ENCODE data around the gene MTMR2.
A peak's percentile ranks its signal among the peaks of the same experiment; 100 is the strongest.

The MTMR2 gene

DNA sequence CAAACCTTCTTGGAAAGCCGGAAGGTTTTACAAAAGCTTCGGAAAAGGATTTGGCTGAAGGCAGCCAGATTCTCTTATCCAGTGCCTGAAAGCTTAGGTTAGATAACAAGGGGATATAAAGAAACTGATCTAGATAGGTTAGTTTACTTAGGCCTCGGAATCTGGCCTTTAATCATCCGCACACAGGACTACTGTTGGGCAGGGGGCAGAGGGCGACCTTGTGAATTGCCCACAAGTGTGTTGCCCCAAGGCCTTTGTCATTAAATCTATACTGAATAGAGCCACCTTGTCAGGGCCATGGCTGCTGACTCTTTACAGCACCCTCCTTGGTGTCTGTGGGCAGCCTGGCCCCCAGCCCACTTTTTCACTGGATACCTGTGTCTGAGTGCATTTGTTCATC lies 9.7 kb upstream of the MTMR2 start:
- WGBS (ENCODE audit: insufficient coverage, insufficient read length) = no CpG with 5 or more reads among the region's 5 CpGs
- no peak for DNase-seq (ENCODE audit: low read depth, low spot score)
- H3K36me3 ChIP-seq (ENCODE audit: control insufficient read depth, insufficient read depth, low read length) = no peaks in the 10 kb centered on the region
- H3K4me1 ChIP-seq (ENCODE audit: control insufficient read depth, insufficient read depth, low read length) = no peaks in the 10 kb centered on the region
- no peaks in the 10 kb centered on the region for H3K9me3 ChIP-seq (ENCODE audit: control insufficient read depth, insufficient read depth, low read length)
- no peak overlapping the region for H3K27ac ChIP-seq (ENCODE audit: low read length)
- no peaks in the 10 kb centered on the region for H3K27me3 ChIP-seq (ENCODE audit: control insufficient read depth, insufficient read depth, low read length)
- H3K4me3 ChIP-seq (ENCODE audit: low read length) = no peak overlapping the region

DNA sequence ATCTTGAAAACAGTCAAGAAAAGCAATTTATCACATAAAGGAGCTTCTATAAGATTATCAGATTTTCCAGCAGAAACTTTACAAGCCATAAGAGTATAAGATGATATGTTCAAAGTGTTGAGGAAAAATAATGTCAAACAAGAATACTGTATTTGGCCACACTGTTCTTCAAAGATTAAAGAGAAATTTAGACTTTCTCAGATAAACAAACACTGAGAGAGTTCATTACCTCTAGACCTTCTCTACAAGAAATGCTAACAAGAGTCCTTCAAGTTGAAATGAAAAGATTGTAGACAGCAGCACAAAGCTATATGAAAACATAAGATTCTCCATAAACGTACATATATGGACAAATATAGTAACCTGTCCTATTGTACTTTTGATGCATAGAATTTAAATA lies 8.0 kb upstream of the MTMR2 start:
- no CpG with 5 or more reads among the region's 1 CpG for WGBS (ENCODE audit: insufficient coverage, insufficient read length)
- Histone ChIP-seq H3K4me3 (ENCODE audit: low read length) (no peak overlapping the region), H3K27me3 (ENCODE audit: control insufficient read depth, insufficient read depth, low read length) (no peaks in the 10 kb centered on the region), H3K9me3 (ENCODE audit: control insufficient read depth, insufficient read depth, low read length) (no peaks in the 10 kb centered on the region), H3K4me1 (ENCODE audit: control insufficient read depth, insufficient read depth, low read length) (no peaks in the 10 kb centered on the region), H3K36me3 (ENCODE audit: control insufficient read depth, insufficient read depth, low read length) (no peaks in the 10 kb centered on the region), H3K27ac (ENCODE audit: low read length) (no peak overlapping the region)
- DNase-seq (ENCODE audit: low read depth, low spot score) = no peak

DNA sequence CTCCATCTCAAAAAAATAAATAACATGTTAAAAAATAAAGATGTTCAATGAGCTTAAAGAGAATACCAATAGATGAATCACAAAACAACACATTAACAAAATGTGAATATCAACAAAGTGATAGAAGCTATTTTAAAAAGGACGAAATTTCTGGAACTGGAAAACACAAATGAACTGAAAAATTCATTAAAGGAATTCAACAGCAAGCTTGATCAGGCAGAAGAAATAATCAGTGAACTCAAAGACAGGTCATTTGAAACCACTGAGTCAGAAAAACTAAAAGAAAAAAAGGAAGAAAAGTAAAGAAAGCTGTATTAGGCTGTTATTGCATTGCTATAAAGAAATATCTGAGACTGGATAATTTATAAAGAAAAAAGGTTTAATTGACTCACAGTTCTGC lies 7.0 kb upstream of the MTMR2 start:
- no peak overlapping the region for H3K27ac ChIP-seq (ENCODE audit: low read length)
- no peaks in the 10 kb centered on the region for H3K36me3 ChIP-seq (ENCODE audit: control insufficient read depth, insufficient read depth, low read length)
- H3K4me1 ChIP-seq (ENCODE audit: control insufficient read depth, insufficient read depth, low read length) = no peaks in the 10 kb centered on the region
- no peaks in the 10 kb centered on the region for H3K9me3 ChIP-seq (ENCODE audit: control insufficient read depth, insufficient read depth, low read length)
- no peak for DNase-seq (ENCODE audit: low read depth, low spot score)
- WGBS (ENCODE audit: insufficient coverage, insufficient read length) = no CpG with 5 or more reads among the region's 1 CpG
- H3K27me3 ChIP-seq (ENCODE audit: control insufficient read depth, insufficient read depth, low read length) = no peaks in the 10 kb centered on the region
- no peak overlapping the region for H3K4me3 ChIP-seq (ENCODE audit: low read length)

DNA sequence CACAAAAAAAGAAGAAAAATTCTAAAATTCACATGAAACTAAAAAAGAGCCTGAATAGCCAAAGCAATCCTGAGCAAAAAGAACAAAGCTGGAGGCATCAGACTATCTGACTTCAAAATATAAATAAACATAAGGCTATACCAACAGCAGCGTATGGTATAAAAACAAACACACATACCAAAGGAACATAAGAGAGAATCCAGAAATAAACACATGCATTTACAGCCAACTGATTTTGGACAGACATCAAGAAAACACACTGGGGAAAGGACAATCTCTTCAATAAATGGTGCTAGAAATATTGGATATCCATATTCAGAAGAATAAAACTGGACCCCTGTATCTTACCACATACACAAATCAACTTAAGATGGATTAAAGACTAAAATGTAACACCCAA lies 2.8 kb upstream of the MTMR2 start:
- Histone ChIP-seq H3K27me3 (ENCODE audit: control insufficient read depth, insufficient read depth, low read length) (no peaks in the 10 kb centered on the region; the same call in 1 of the 2 replicates), H3K27ac (ENCODE audit: low read length) (no peak overlapping the region), H3K36me3 (ENCODE audit: control insufficient read depth, insufficient read depth, low read length) (no peaks in the 10 kb centered on the region), H3K9me3 (ENCODE audit: control insufficient read depth, insufficient read depth, low read length) (no peaks in the 10 kb centered on the region), H3K4me3 (ENCODE audit: low read length) (no peak overlapping the region), H3K4me1 (ENCODE audit: control insufficient read depth, insufficient read depth, low read length) (no peaks in the 10 kb centered on the region)
- no peak for DNase-seq (ENCODE audit: low read depth, low spot score)
- no CpG with 5 or more reads among the region's 1 CpG for WGBS (ENCODE audit: insufficient coverage, insufficient read length)

DNA sequence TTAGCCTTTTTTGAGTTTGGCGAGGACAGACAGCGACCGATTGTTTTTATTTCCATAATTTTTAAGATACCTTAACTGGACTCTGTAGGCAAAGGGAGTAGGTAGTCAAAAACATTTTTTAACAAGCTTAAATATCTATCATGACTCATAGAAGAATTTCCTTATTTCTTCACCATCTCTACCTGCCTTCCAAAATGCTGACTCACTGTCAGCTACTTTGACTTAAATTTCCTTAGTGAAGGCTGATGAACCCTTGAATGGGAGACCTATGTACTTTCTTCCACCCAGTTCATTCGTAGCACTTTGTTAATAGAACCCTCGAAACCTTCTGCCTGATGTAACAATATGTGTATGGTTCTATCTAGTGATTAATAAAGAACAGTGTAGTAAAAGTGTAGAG lies 1.1 kb upstream of the MTMR2 start:
- no peaks in the 10 kb centered on the region; the same call in 1 of the 2 replicates for H3K27me3 ChIP-seq (ENCODE audit: control insufficient read depth, insufficient read depth, low read length)
- no peaks in the 10 kb centered on the region for H3K36me3 ChIP-seq (ENCODE audit: control insufficient read depth, insufficient read depth, low read length)
- H3K4me3 ChIP-seq (ENCODE audit: low read length) = no peak overlapping the region
- no peaks in the 10 kb centered on the region for H3K4me1 ChIP-seq (ENCODE audit: control insufficient read depth, insufficient read depth, low read length)
- WGBS (ENCODE audit: insufficient coverage, insufficient read length) = no CpG with 5 or more reads among the region's 5 CpGs
- no peak for DNase-seq (ENCODE audit: low read depth, low spot score)
- H3K9me3 ChIP-seq (ENCODE audit: control insufficient read depth, insufficient read depth, low read length) = no peaks in the 10 kb centered on the region
- H3K27ac ChIP-seq (ENCODE audit: low read length) = no peak overlapping the region

DNA sequence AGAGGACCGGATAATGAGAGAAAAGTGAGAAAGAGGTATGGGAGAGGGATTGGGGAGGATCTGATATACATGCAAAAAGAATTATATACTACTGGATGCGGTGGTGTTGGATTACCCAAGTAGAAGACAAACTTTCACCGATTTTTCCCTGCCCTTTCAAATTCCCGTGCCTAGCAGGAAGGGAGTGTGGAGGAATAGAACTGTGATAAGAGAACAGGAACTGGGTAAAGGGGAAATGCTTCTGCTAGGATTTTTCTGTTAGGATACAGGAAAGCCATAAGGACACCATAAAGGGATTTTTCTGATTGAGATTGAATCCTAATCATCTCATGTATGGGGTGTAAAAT lies 480 bp upstream of the MTMR2 start:
- Histone ChIP-seq H3K36me3 (ENCODE audit: control insufficient read depth, insufficient read depth, low read length) (no peaks in the 10 kb centered on the region), H3K4me3 (ENCODE audit: low read length) (peak overlapping the region; percentile 47; the same call in 1 of the 2 replicates), H3K27ac (ENCODE audit: low read length) (peak overlapping the region; percentile 9), H3K27me3 (ENCODE audit: control insufficient read depth, insufficient read depth, low read length) (no peaks in the 10 kb centered on the region; the same call in 1 of the 2 replicates), H3K4me1 (ENCODE audit: control insufficient read depth, insufficient read depth, low read length) (no peaks in the 10 kb centered on the region), H3K9me3 (ENCODE audit: control insufficient read depth, insufficient read depth, low read length) (no peaks in the 10 kb centered on the region)
- DNase-seq (ENCODE audit: low read depth, low spot score) = no peak
- 100% methylated on average over 1 of the region's 4 CpGs for WGBS (ENCODE audit: insufficient coverage, insufficient read length)

DNA sequence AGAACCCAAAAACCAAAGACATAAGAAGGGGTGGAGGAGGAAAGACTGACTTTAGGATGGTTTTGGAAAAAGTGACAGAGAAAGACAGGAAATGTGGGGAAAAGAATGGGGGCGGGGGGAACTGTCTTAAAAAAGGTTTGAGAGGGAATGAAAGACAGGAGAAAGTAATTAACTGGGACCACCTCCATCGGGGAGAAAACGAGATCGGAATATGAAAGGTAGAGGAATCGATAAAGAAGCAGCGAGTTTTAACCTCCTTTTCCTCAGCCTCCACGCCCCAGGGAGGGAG lies 524 bp downstream of the MTMR2 start:
- Histone ChIP-seq H3K27me3 (ENCODE audit: control insufficient read depth, insufficient read depth, low read length) (no peaks in the 10 kb centered on the region; the same call in 1 of the 2 replicates), H3K4me3 (ENCODE audit: low read length) (peak overlapping the region; percentile 47), H3K27ac (ENCODE audit: low read length) (no peak overlapping the region), H3K4me1 (ENCODE audit: control insufficient read depth, insufficient read depth, low read length) (no peaks in the 10 kb centered on the region), H3K36me3 (ENCODE audit: control insufficient read depth, insufficient read depth, low read length) (no peaks in the 10 kb centered on the region), H3K9me3 (ENCODE audit: control insufficient read depth, insufficient read depth, low read length) (no peaks in the 10 kb centered on the region)
- DNase-seq (ENCODE audit: low read depth, low spot score) = no peak
- no CpG with 5 or more reads among the region's 7 CpGs for WGBS (ENCODE audit: insufficient coverage, insufficient read length)

DNA sequence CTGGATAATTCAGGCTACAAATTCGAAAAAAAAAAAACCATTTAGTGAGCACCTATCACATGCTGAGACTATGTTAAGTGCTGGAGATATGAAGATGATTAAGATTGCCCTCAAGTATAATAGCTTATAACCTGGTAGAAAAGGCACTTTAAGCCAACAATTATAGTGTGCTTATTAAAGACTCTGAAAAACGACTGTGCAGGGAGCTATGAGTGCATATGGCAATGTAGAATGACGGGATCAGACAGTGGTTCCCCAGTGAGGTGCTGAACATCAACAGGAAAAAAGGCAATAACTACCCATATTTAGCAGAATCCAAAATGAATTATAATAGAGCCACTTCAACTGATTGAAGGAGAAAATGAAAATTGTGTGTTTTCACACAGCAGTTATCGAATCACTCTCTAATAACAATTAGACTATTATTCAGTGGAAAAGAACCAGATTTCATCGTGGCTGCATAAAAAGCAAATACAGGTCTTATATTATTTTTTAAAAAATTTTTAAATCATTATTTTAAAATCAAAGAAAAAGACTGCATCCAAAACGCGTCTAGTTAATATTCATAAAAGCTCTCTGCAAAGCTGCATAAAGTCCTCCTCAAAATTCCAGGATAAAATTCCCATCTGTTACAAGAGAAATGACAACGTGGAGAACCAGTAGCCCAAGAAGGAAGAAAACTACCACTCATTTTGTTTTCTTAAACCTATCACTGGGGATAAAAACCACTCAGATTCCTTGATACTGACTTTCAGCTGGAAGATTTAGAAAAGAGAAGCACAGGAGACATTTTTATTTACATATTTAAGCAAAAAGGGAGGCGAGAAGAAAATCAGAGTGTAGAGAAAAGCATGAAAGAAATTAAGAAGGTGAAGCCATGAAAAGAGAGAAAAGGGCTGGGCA lies 1.1 kb downstream of the MTMR2 start:
- DNase-seq (ENCODE audit: low read depth, low spot score) = no peak
- H3K27me3 ChIP-seq (ENCODE audit: control insufficient read depth, insufficient read depth, low read length) = no peaks in the 10 kb centered on the region; the same call in 1 of the 2 replicates
- no peaks in the 10 kb centered on the region for H3K9me3 ChIP-seq (ENCODE audit: control insufficient read depth, insufficient read depth, low read length)
- 100% methylated on average over 1 of the region's 9 CpGs for WGBS (ENCODE audit: insufficient coverage, insufficient read length)
- no peak overlapping the region for H3K27ac ChIP-seq (ENCODE audit: low read length)
- no peaks in the 10 kb centered on the region for H3K36me3 ChIP-seq (ENCODE audit: control insufficient read depth, insufficient read depth, low read length)
- H3K4me3 ChIP-seq (ENCODE audit: low read length) = peak overlapping the region; percentile 47; the same call in 1 of the 2 replicates
- no peaks in the 10 kb centered on the region for H3K4me1 ChIP-seq (ENCODE audit: control insufficient read depth, insufficient read depth, low read length)

DNA sequence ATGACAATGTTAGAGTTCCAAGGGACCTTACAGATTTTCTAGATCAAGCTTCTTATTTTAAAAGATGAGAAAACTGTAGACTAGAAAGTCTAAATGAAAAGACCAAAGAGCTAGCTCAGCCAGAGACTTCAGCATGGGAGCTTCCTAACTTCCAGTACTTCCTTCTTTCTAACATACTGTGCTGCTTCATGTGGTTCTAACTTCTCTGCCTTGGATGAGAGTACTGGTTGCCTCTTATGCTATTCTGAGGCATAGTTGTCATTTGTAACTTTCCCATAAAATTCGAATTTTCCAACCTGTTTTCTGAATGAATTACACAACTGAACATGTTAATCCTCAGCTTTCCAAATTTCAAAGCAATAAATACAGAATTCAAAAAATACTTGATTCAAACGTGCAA lies 1.8 kb downstream of the MTMR2 start:
- Histone ChIP-seq H3K27ac (ENCODE audit: low read length) (no peak overlapping the region), H3K9me3 (ENCODE audit: control insufficient read depth, insufficient read depth, low read length) (no peaks in the 10 kb centered on the region), H3K4me1 (ENCODE audit: control insufficient read depth, insufficient read depth, low read length) (no peaks in the 10 kb centered on the region), H3K4me3 (ENCODE audit: low read length) (no peak overlapping the region), H3K27me3 (ENCODE audit: control insufficient read depth, insufficient read depth, low read length) (no peaks in the 10 kb centered on the region; the same call in 1 of the 2 replicates), H3K36me3 (ENCODE audit: control insufficient read depth, insufficient read depth, low read length) (no peaks in the 10 kb centered on the region)
- WGBS (ENCODE audit: insufficient coverage, insufficient read length) = no CpG with 5 or more reads among the region's 2 CpGs
- no peak for DNase-seq (ENCODE audit: low read depth, low spot score)

DNA sequence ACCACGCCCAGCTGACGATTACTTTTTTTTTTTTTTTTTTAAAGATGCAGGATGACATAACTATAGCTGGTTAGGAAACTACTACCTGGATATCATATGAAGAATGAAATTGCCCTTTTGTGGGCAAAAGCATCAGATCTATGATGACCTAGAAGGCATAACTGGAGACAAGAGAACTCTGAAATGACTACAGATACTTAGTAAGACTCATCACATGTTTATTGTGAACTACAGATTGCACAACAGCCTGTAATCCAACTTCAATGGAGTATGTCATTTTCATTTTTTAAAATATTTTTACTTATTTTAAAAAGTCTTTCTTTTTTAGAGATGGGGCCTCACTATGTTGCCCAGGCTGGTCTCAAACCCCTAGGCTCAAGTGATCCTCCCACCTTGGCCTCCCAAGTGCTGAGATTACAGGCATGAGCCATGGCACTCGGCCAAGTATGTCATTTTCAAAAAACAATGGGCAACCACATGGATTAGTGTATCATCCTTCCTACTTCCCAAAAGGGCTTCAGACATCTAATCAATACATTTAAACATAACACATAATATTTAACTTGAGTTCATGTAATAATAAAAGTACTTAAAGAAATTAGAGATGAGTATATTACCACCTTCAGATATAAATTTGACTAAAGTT lies 3.3 kb downstream of the MTMR2 start:
- H3K9me3 ChIP-seq (ENCODE audit: control insufficient read depth, insufficient read depth, low read length) = no peaks in the 10 kb centered on the region
- no peak for DNase-seq (ENCODE audit: low read depth, low spot score)
- H3K36me3 ChIP-seq (ENCODE audit: control insufficient read depth, insufficient read depth, low read length) = no peaks in the 10 kb centered on the region
- no peak overlapping the region for H3K4me3 ChIP-seq (ENCODE audit: low read length)
- H3K4me1 ChIP-seq (ENCODE audit: control insufficient read depth, insufficient read depth, low read length) = no peaks in the 10 kb centered on the region
- no peak overlapping the region for H3K27ac ChIP-seq (ENCODE audit: low read length)
- no peaks in the 10 kb centered on the region; the same call in 1 of the 2 replicates for H3K27me3 ChIP-seq (ENCODE audit: control insufficient read depth, insufficient read depth, low read length)
- no CpG with 5 or more reads among the region's 3 CpGs for WGBS (ENCODE audit: insufficient coverage, insufficient read length)

All from iPS DF 6.9 (cell line).